GM18498 (cell line): ENCODE results near the gene NSDHL.

Experiments used
- ATAC-seq: cut with Tn5 transposase; IDR thresholded peaks from one replicate; pipeline ENCODE4 v1.9.1; 2021; ENCODE audit warnings: mild to moderate bottlenecking, moderate library complexity; ENCODE audit not compliant: unreplicated experiment

The NSDHL gene

DNA sequence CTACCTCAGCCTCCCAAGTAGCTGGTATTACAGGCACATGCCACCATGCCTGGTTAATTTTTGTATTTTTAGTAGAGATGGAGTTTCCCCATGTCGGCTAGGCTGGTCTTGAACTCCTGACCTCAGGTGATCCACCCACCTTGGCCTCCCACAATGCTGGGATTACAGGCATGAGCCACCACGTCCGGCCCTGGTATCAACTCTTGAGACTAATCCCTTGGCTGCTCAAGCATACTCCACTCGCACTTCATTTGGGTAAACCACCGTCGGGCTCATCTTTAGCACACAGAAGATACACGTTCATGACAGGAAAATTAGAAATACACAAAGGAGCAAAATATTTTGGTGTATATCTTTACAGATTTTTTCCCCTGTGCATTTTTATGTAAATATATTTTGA, 79.2 kb downstream of the NSDHL start:
- peak; percentile 69 for ATAC-seq

DNA sequence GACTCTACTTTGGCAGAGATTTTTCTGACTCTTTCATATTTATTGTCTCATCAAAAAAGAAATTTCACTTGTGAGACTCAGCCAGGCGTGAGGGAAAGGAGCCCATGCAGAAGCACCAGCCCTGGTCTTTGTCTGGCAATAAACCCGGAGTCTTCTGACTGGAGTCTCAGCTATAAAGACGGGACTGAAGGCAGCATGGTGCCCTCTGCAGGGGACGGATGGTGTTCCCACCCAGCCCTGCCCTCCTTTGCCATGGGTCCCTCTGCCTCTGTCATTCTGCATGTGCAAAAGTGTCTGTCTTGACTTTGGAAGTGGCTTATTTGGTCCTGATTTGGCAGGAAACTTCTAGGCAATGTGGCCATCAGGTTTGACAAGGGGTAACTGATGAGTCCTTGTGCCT, 81.2 kb downstream of the NSDHL start:
- ATAC-seq = no peak

DNA sequence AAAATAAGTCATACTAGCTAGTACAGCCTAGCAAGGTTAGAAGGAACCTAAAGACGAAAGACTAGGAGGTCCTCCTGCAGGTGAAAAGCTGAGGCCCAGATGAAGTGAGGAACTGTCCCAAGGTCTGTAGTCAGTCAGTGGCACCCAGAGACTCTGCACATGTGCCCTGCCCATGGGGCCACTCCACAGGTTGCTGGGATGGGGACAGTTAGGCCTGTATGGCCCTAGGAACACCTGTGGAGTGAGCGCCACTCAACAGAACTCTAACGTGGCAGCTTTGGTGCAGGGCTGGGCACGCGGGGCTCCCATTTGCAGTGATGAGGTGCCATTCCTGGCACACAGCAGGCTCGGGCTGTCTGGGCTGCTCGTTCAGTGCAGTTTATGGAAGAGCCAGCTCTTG, 81.8 kb downstream of the NSDHL start:
- no peak for ATAC-seq

DNA sequence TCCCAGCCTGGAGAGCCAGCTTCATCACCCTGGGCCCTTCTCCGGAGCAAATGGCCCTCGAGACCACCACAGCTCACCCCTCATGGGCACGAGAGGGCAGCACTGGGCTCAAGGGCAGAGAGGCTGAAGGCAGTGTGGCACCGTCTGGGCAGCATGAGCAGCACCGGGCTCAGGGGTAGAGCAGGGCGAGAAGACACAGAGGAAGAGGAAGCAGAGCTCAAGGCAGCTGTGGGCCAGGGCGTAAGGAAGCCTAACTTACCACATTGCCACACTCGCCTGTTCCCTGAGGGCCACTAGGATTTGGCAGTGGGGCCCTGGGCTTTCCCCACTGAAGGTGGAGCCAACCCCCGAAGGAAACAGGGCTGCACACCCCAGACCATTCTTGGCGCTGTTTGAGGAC, 82.5 kb downstream of the NSDHL start:
- no peak for ATAC-seq

GRCh38 chrX:152913910-152914309, 83.0 kb downstream of the NSDHL start:
- ATAC-seq = no peak

DNA sequence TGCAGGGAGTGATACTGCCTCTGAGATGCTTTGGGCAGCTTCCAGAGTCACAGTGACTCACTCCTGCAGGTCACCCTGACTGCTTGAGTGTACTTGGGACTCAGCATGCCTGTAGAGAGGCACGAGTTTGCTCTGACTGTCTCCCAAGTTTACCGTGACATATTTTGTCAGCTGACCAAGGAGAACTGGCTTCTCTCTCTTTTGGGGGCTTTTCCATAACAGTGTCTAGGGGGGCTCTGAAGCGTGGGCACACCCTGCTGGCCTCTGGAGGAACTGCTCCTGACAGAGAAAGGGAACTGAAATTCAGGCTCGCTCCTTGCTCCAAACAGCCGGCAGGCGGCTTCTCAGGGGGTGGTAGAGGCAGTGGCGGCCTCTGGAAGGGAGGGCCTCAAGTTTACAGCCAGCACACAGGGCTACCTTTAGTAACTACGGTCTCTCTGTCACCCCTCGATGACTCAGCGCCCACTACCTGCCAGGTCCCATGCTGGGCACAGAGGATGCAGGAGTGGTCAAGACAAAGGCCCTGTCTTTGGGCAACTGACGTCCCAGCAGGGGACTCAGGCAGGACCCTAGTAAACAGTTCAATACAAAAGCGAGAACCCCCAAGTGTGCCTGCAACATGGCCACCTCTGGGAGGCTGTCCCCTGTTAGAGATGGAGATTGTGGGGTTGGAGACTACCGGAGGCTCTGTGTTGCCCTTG, 84.8 kb downstream of the NSDHL start:
- ATAC-seq = peak; percentile 83

GRCh38 chrX:152917656-152918579, 87.1 kb downstream of the NSDHL start:
- ATAC-seq = no peak

DNA sequence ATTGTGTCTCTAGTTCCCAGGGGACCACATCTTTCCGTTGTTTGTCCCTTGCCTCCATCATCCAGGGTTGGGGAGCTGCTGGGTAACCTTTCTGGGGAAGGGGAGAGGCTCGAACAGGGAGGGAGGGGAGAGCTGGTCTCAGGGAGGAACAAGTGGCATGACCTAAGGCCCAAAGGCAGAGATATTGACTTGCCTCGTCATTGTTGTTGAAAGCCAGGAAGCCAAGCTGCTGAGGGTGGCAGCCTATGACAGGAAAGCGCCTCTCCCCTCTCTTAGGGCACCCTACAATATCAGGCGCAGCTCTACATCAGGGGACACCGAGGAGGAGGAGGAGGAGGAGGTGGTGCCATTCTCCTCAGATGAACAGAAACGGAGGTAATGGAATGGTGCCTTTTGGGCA, 87.8 kb downstream of the NSDHL start:
- ATAC-seq = no peak
